GM06990 (cell line): ENCODE results near the gene BRPF3.

Source experiments
- DNase-seq: peaks from one replicate; pipeline ENCODE4 v3.0.0-alpha.2; 2011; ENCODE audit not compliant: insufficient read length; ENCODE audit errors: extremely low read depth
- H3K27me3 ChIP-seq: replicated peaks from 2 replicates; pipeline ENCODE4 v1.6.0; 2011; ENCODE audit warnings: low read length; ENCODE audit not compliant: control insufficient read depth, insufficient read depth
- H3K36me3 ChIP-seq: 2 replicates; pipeline ENCODE4 v1.5.1; 2011; ENCODE audit warnings: low read length; ENCODE audit not compliant: control insufficient read depth, insufficient read depth
- H3K4me3 ChIP-seq: replicated peaks from 2 replicates; pipeline ENCODE4 v1.5.1; 2011; ENCODE audit warnings: low read depth, mild to moderate bottlenecking, control low read depth, low read length
- TF ChIP-seq, protein P1 (sequence below): IDR thresholded peaks from 2 replicates; pipeline ENCODE4 v1.5.1; 2011; ENCODE audit warnings: low read length, control low read depth, mild to moderate bottlenecking, inconsistent platforms; ENCODE audit not compliant: insufficient read depth, poor library complexity, severe bottlenecking

BRPF3 gene

DNA sequence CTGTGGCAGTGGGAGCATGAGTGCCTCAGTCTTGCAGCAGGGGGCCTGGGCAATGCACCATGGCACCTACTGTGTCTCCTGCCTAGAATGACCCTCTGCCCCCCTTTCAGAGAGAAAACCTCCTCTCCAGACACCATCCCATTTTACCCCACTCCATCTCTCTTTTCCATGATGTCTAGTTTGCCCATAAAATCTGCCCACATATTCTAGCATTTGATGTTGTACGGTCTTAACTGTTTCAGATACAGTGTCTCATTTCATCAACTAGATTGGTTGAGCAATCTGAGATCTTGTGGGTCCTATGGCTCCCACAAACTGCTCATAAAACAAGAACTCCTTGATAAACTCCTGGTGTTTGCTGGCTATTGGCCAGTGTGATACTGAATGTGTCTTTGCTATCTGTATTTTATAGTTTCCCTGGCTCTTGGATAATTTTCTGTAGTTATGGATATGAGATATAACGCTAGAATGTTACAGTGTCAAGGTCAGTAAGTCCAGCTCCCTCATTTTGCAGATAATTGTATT is 81.5 kb downstream of the BRPF3 start:
- TF ChIP-seq, protein P1, sequence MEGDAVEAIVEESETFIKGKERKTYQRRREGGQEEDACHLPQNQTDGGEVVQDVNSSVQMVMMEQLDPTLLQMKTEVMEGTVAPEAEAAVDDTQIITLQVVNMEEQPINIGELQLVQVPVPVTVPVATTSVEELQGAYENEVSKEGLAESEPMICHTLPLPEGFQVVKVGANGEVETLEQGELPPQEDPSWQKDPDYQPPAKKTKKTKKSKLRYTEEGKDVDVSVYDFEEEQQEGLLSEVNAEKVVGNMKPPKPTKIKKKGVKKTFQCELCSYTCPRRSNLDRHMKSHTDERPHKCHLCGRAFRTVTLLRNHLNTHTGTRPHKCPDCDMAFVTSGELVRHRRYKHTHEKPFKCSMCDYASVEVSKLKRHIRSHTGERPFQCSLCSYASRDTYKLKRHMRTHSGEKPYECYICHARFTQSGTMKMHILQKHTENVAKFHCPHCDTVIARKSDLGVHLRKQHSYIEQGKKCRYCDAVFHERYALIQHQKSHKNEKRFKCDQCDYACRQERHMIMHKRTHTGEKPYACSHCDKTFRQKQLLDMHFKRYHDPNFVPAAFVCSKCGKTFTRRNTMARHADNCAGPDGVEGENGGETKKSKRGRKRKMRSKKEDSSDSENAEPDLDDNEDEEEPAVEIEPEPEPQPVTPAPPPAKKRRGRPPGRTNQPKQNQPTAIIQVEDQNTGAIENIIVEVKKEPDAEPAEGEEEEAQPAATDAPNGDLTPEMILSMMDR = no peak
- H3K4me3 ChIP-seq = no peak overlapping the region
- no peaks in the 10 kb centered on the region for H3K36me3 ChIP-seq
- peaks cover 3% of the 10 kb centered on the region; the same call in 1 of the 2 replicates for H3K27me3 ChIP-seq
- DNase-seq = no peak

DNA sequence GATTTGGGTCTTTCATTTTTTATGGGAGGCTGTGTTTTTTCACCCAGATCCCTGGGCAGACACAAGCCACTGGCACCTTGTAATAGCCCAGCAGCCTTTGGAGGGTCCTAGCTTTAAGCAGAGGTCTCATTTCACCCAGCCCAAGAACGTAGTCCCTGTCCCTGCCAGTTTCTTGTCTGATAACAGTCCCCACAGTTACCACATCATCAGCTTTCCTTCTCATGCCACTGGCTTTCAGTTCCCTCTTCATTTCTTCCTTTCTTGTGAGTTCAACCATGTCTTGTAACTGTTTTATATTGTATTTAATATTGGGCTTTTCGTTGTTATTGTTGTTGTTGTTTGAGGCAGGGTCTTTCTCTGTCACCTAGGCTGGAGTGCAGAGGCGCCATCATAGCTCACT is 83.9 kb downstream of the BRPF3 start:
- Histone ChIP-seq H3K36me3 (no peaks in the 10 kb centered on the region), H3K27me3 (peaks cover 6% of the 10 kb centered on the region), H3K4me3 (no peak overlapping the region)
- TF ChIP-seq, protein P1 = no peak
- no peak for DNase-seq

DNA sequence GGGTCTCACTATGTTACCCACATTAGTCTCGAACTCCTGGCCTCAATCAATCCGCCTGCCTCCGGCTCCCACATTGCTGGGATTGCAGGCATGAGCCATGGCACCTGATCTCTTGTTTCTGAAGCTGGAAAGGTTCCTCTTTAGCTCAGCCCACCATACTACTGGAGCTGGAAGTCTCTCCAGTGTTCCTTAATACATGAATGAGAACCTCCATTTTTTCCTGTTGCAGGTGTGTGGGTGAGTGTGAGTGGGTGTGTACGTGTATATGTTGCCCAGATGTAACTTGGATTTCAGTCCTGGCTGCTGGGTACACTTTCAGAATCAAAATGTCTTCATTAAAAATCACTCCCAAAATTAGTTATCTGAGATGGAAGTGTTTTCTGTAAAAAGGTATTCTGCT is 84.4 kb downstream of the BRPF3 start:
- H3K27me3 ChIP-seq = peaks cover 6% of the 10 kb centered on the region
- TF ChIP-seq, protein P1 = no peak

More for the DNA sequence above, 84.4 kb downstream of the BRPF3 start:
- DNase-seq = no peak
- Histone ChIP-seq H3K4me3 (no peak overlapping the region), H3K36me3 (no peaks in the 10 kb centered on the region)
